Chondrocyte (in vitro differentiated cells): ENCODE results near the gene KMT5B. TPM values are rescaled to one million over a fixed set of nuclear protein-coding genes. Genes with fewer than 3 reads are reported as not detected.
A peak's percentile ranks its signal among the peaks of the same experiment; 100 is the strongest.

Experiments
- DNase-seq: peaks from one replicate; pipeline ENCODE4 v3.0.0; 2021; ENCODE audit warnings: mixed read lengths, low spot score
- H3K27ac Mint-ChIP-seq: one replicate; pipeline ENCODE4 v1.8.0; 2021; ENCODE audit warnings: mild to moderate bottlenecking, moderate library complexity, mixed read lengths; ENCODE audit not compliant: unreplicated experiment
- H3K27me3 Mint-ChIP-seq: 2 replicates; pipeline ENCODE4 v1.8.0; 2021; ENCODE audit warnings: low read depth, mixed read lengths
- H3K36me3 Mint-ChIP-seq: 2 replicates; pipeline ENCODE4 v1.8.0; 2021; ENCODE audit warnings: low read depth, mixed read lengths
- H3K4me1 Mint-ChIP-seq: 2 replicates; pipeline ENCODE4 v1.8.0; 2021; ENCODE audit warnings: low read depth, mild to moderate bottlenecking, mixed read lengths
- H3K4me3 Mint-ChIP-seq: one replicate; pipeline ENCODE4 v1.8.0; 2021; ENCODE audit warnings: mild to moderate bottlenecking, moderate library complexity, mixed read lengths; ENCODE audit not compliant: unreplicated experiment
- H3K9me3 Mint-ChIP-seq: 2 replicates; pipeline ENCODE4 v1.8.0; 2021; ENCODE audit warnings: low read depth, mixed read lengths
- CTCF ChIP-seq: fragments of 200-600 bp; sonication (generic); IDR thresholded peaks from 2 replicates; pipeline ENCODE4 v1.5.0; 2021; ENCODE audit warnings: antibody characterized with exemption, mild to moderate bottlenecking, moderate library complexity
- total RNA-seq: library from RNA; stranded (reverse); gene quantifications from 3 replicates; pipeline ENCODE4 v1.2.1, GENCODE V29; 2021

Gene KMT5B
- total RNA-seq, 1 donor from 2014 or later = 44.4 TPM

DNA sequence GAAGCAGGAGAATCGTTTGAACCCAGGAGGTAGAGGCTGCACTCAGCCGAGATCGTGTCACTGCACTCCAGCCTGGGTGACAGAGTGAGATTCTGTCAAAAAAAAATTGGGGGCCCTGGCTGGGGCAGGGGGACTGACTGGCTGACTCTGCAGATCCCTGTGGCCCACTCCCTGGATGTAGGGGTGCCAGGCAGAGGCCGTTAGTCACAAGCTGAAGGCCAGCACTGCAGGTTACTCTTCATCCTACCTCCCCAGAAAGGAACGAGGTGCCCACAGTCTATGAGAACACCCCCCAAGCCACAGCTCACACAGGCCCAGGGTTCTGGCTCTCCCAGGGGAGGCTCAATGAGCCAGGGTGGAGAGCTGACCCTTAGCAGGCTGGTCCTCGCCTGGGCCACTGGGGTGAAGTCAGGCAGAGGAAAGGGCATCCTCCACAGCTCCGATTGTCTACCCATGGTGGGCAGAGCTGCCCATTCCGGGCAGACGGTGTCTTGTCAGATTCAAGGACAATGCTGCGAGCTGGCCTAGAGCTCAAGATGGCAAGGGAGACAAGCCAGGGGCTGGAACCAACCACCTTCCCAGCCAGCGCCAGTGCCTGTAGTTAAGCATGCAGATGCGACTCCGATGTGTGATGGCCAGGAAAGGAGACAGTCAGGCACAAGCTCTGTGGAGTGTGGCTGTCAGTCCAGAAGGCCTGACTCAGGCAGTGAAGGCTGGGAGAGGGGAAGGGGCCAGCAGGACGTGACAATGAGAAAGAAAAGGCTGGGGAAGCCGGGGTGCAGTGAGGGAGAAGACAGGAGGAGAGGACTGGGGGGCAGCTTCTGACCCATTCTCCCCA is 46.2 kb upstream of the KMT5B start:
- H3K27ac Mint-ChIP-seq = peak overlapping the region; percentile 49
- peaks cover 25% of the 10 kb centered on the region for H3K4me1 Mint-ChIP-seq
- H3K4me3 Mint-ChIP-seq = no peak overlapping the region
- H3K36me3 Mint-ChIP-seq = peaks cover 21% of the 10 kb centered on the region
- TF ChIP-seq CTCF = no peak
- DNase-seq = no peak
- H3K9me3 Mint-ChIP-seq = no peaks in the 10 kb centered on the region
- H3K27me3 Mint-ChIP-seq = no peaks in the 10 kb centered on the region

DNA sequence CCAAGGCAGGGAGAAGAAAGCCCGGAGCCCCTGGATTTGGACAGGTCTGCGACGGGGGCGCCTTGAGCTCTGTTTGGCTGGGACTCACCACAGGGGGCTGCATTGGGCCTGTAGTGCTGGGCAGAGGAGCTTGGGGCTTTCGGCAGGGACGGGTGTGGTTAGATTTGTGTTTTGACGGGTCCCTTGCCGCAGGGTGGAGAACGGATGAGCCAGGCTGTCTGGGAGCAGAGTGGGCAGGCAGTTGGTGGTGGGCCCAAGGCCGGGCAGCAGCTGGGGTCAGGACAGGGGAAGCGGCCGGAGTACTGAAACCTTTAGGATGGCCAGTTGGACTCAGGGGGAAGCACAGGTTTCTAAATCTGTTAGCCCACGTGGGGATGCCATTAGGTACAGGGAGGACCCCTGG is 45.3 kb upstream of the KMT5B start:
- Mint-ChIP-seq H3K4me3 (no peak overlapping the region), H3K27ac (no peak overlapping the region), H3K9me3 (no peaks in the 10 kb centered on the region), H3K36me3 (peaks cover 18% of the 10 kb centered on the region), H3K27me3 (no peaks in the 10 kb centered on the region), H3K4me1 (peaks cover 25% of the 10 kb centered on the region)
- TF ChIP-seq CTCF = no peak
- no peak for DNase-seq

DNA sequence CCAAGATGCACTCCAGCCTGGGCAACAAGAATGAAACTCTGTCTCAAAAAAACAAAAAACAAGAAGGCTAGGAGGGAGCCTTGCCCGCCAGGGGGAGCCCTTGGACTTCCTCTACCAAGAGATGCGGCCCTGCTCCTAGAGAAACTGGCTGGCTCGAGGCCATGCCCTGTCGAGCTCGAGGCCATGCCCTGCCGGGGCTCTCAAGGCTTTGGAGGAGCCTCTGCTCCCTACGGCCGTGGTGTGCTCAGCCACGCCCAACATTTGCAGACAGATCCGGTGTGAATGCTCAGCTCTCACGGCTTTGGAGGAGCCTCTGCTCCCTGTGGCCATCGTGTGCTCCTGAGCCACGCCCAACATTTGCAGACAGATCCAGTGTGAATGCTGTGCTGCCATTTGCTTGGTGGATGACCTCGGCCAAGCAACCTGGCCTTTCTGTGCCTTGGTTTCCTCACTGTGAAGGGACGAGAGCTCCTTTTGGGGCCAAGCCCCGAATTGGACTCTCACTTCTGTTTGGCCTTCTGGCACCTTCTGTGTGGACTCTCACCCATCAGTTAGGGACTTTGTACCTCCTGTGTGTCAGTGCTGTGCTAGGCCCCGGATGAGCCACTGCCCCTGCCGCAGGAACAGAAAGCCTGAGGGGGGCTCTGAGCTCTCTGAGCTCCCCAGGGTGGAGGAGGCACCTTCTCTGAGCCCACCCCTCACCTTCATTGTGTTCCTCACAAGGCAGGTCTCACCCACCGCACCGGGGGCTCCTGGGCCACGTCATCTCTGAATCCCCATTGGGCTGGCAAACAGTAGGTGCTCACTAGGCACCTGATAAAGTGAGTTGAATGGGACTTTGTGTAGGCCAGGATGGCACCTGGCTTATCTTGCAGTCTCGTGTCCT is 44.6 kb upstream of the KMT5B start:
- H3K27me3 Mint-ChIP-seq = no peaks in the 10 kb centered on the region
- no peak overlapping the region for H3K4me3 Mint-ChIP-seq
- H3K4me1 Mint-ChIP-seq = peaks cover 25% of the 10 kb centered on the region
- H3K9me3 Mint-ChIP-seq = no peaks in the 10 kb centered on the region
- peaks cover 13% of the 10 kb centered on the region for H3K36me3 Mint-ChIP-seq
- no peak for DNase-seq
- H3K27ac Mint-ChIP-seq = peak overlapping the region; percentile 75
- peak; percentile 95 for TF ChIP-seq CTCF

GRCh38 chr11:68256331-68256741 is 43.2 kb upstream of the KMT5B start:
- no peak for DNase-seq
- Mint-ChIP-seq H3K36me3 (peaks cover 5% of the 10 kb centered on the region), H3K9me3 (no peaks in the 10 kb centered on the region), H3K27me3 (no peaks in the 10 kb centered on the region), H3K4me1 (peaks cover 25% of the 10 kb centered on the region), H3K27ac (peak overlapping the region; percentile 89), H3K4me3 (peak overlapping the region; percentile 29)
- TF ChIP-seq CTCF = no peak

GRCh38 chr11:68255526-68255925 is 42.4 kb upstream of the KMT5B start:
- Mint-ChIP-seq H3K4me1 (peaks cover 25% of the 10 kb centered on the region), H3K36me3 (peaks cover 4% of the 10 kb centered on the region), H3K4me3 (no peak overlapping the region), H3K27ac (peak overlapping the region; percentile 32), H3K9me3 (no peaks in the 10 kb centered on the region), H3K27me3 (no peaks in the 10 kb centered on the region)
- no peak for TF ChIP-seq CTCF
- no peak for DNase-seq
